GM12872 (cell line): ENCODE data around the gene CRABP2.

Source experiments
- TF ChIP-seq, protein P1 (sequence below): IDR thresholded peaks from 3 replicates; pipeline ENCODE4 v1.5.1; 2011; ENCODE audit warnings: low read depth, mild to moderate bottlenecking, low read length, moderate library complexity; ENCODE audit not compliant: insufficient read depth

Gene CRABP2

DNA sequence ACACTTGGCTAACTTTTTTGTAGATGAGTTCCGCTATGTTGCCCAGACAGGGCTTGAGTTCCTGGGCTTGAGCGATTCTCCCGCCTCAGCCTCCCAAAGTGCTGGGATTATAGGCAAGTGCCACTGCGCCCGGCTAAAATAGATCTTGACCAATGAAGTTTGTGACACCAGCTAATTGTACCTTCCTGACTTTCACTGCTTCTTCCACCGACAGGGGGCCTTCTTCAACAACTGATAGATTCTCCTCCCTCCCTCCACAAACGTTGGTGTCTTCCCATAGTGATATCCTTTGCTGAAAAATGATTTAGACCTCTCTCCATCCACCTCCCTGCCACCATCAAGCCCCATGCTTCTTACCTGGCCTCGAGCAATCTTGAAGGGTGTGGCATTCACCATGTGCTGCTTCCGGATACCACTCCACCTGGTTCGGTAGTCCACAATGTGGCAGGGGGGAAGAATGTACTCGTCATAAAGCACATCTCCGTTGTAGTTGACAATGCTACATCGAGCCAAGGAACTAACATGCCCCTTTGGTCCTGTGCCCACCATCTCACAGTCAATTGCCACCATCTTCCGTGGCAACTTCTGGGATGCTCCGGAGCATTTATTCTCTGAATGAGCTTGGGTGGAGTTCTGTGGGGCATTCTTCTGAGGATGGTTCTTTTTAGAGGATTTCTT is 21.3 kb upstream of the CRABP2 start:
- TF ChIP-seq, protein P1, sequence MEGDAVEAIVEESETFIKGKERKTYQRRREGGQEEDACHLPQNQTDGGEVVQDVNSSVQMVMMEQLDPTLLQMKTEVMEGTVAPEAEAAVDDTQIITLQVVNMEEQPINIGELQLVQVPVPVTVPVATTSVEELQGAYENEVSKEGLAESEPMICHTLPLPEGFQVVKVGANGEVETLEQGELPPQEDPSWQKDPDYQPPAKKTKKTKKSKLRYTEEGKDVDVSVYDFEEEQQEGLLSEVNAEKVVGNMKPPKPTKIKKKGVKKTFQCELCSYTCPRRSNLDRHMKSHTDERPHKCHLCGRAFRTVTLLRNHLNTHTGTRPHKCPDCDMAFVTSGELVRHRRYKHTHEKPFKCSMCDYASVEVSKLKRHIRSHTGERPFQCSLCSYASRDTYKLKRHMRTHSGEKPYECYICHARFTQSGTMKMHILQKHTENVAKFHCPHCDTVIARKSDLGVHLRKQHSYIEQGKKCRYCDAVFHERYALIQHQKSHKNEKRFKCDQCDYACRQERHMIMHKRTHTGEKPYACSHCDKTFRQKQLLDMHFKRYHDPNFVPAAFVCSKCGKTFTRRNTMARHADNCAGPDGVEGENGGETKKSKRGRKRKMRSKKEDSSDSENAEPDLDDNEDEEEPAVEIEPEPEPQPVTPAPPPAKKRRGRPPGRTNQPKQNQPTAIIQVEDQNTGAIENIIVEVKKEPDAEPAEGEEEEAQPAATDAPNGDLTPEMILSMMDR = peak; percentile 85

DNA sequence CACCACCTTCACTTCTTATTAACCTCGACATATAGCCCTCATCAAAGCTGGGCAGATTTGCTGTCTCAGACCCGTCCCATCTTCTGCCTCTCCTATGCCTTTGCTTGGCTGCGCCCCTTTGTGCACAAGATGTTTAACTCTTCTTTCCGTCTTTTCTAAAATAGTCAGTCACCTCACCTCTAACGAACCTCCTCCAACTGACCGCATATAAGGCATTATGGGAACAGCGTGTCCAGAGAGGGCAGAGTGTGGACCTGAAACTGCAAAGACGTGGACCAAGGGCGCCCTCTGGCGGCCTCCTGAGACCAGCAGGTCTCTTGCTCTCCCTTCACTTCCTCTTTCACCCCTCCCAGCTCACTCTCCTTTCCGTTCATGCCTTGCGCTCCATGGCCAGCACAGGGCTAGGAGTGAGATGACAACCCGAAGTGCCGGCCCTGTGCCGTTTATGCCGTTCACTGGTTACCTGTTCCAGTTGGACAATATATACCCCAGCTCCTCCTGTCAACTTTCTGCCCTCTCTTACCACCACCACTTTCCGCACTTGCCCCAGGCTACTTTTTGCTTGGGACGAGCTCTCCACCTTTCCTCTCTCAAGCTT is 20.4 kb upstream of the CRABP2 start:
- TF ChIP-seq, protein P1 = peak; percentile 99

DNA sequence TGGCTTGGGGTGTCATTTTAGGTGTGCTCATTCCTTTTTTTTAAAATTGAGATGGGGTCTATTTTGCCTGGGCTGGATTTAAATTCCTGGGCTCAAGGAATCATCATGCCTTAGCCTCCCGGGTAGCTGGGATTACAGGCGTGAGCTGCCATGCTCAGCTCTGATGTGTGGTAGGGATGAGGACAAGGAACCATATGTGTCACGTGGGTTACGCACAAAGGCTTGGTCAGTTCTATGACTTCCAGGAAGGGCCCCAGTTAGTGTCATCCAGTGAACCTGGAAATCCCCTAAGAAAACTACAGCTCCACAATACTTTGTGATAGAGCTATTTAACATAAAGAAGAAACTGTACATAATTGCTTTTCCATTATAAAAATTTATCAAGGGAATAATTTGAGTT is 16.2 kb upstream of the CRABP2 start:
- TF ChIP-seq, protein P1 = no peak

DNA sequence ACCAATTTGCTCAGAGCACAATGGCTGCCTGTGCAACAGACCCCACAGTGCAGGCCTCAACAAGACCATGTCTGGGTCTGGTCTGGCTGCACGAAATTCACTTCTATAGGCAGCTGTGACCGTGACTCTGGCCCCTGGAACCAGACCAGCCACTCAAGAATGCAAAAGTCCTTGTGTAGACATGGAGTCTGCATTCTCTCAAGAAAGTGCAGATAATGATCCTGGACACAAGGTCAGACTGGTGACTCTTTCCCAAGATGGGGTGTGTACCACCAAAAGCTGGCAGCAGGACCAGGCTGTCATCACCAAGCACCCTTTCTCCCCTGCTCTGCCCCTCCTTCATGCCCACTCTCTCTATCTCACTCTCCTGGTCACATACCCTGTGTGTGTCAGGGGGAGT is 15.7 kb upstream of the CRABP2 start:
- TF ChIP-seq, protein P1 = no peak

DNA sequence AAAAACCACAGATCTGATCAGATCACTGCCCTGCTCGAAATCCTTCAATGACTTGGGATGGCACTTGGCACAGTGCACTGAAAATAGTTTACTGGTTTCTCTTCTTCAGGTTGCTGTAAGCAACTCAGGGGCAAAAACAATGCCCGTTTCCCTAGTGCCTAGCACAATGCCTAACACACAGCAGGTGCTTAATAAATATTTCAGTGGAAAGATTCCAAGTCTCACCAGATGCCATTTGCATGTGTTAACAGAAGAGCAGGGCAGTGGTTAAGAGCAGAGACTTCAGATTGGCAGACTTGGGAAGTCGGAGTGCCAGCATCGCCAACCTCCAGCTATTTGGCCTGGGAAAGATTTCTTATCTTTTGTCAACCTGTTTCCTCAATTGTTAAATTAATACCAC is 12.0 kb upstream of the CRABP2 start:
- TF ChIP-seq, protein P1 = no peak

DNA sequence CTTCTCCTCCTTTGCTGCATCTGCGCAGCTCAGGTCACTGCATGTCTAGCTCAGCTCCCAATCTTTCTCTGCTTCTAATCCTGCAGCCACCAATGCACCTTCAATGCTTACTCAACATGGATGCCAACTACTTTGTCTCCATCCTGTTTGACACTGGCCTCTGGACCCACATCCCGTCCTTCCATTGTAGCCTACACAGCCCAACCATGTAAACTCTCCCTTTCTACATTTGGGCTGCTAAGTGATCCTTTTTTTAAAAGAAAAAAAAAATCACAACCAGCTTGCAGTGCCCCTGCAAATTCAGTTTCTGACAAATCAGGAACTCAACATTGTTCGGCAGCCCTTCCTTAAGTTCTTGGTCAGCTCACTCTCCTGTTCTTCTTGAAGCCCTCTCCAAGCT is 9.4 kb upstream of the CRABP2 start:
- TF ChIP-seq, protein P1 = no peak

DNA sequence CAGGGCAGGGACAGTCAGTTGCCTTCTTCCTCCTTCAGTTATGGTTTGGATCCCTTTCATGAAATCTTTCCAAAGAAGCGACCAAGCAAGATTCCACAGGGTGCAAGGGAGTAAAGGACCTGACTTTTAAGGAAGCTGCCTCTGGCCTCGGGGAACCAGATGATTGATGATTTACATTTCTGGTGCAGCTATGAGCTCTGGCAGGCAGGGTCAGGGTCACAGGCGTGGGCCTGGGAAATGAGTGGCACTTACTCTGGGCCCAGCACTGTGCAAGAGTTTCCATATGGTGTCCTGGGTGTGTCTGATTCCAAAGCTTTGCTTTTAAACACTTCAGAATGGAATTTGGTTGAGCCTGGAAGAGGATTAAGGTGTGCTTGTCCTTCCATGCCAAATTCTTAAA is 7.2 kb upstream of the CRABP2 start:
- TF ChIP-seq, protein P1 = no peak
